GM19324 (cell line): ENCODE results near the gene PBXIP1.
A peak's percentile ranks its signal among the peaks of the same experiment; 100 is the strongest.
"Not testable (repeated sequence)": the region's sequence is repeated elsewhere in the genome, so short reads cannot be mapped to it uniquely, and the experiment has no call there.

ENCODE experiments used
- ATAC-seq: cut with Tn5 transposase; IDR thresholded peaks from one replicate; pipeline ENCODE4 v1.9.1; 2021; ENCODE audit warnings: mild to moderate bottlenecking, moderate library complexity; ENCODE audit not compliant: unreplicated experiment, low FRiP score

PBXIP1 gene

DNA sequence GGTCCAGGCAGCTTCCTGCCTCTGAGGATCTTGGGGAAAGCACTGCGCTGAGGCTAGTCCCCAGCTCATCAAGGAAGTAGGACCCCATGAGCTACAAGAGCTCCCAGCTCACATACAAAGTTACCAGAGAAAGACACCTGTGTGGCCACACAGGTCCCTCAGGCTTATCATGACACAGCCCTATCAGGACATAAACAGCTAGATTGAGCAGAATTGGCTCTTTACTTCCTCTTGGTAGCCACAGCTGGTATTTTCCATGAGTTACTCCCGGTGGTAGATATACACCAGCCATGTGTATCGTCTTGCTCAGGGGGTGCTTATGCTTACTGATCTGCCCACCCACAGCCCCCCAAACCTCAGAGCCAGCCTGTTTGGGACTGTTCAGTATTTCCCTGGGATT, 38.7 kb upstream of the PBXIP1 start:
- no peak for ATAC-seq

DNA sequence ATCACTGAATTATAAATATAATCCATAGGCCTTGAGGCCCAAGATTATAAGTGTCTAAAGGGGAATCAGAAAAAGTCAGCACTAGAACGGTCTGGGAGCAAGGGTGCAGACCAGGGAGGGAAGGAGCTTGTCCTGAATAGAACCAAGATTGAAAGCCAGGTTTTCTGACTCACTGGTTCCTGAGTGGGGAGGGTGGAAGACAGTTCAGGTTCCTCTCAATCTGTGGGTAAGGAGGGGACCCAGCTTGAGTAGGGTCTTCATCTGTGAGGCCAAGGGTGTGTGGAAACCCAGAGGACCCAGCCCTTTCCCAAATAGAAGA, 38.3 kb upstream of the PBXIP1 start:
- ATAC-seq: no peak

DNA sequence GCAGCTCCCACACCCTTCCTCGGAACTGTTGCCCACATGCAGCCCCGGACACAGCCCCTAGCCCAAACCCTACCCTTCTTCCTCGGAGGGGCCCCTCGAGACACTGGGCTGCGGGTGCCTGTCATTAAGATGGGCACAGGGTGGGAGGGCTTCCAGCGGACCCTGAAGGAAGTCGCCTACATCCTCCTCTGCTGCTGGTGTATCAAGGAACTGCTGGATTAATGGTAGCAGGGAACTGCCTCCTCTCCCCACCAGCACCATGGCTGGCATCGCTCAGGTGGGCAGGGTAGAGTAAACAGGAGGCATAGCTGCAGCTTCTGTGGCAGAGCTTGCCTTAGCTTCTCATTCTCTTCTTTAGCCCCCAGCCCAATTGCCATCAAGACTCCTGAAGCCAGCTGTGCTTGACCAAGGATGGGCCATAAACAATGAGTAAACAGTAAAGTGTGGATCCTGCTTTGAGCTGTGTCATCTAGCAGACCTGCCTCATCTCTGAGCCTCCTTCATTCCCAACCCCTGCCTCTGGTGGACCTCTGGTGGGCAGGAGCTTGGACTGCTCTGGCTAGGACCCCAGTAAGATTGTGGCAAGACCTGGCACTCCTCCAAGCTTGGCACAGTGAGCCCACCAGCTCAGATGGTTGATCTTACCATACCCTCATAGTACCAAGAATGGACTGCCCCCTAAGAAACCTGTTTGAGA, 37.8 kb upstream of the PBXIP1 start, which contains the start of gene LENEP:
TSS of gene LENEP (plus strand) at position 15 of the 697 bp plus-strand sequence. CDS start at position 37, 22 bp downstream.
- no peak for ATAC-seq

DNA sequence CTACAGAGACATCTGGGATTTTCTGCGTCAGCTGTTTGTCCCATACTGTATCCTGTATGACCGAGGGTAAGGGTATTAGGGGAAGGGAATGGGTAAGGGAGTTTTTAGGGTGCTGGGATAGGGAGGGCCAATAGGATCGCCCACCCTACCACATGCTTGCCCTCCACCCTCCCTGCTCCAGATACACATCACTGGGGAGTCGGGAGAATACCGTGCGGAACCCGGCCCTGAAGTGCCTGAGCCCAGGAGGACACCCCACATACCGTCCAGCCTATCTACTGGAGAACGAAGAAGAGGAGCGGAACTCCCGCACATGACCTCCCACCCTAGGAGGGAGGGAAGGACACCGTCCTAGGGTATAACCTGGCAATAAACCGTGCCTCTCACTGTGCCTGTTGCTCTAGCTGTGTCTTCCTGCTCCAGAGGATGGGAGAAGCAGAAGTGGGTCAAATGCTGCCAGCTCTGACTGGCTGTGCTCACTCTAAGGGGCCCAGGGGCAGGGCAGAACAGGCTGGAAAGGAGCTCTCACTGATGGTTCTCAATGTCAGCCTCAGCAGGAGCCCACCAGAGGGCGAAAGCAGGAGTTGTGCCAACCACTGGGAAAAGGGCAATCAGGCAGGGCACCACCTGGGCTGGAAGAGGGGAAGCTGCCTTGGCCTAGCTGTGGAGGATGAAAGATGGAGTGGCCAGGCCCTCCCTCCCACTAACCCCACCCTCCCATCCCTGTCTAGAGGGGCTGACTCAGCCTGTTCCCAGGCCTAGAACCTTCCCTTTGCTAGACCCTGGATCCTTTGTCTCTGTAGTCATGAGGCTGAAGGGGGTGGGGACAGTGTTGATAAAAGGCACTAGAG, 37.0 kb upstream of the PBXIP1 start:
- ATAC-seq: no peak

DNA sequence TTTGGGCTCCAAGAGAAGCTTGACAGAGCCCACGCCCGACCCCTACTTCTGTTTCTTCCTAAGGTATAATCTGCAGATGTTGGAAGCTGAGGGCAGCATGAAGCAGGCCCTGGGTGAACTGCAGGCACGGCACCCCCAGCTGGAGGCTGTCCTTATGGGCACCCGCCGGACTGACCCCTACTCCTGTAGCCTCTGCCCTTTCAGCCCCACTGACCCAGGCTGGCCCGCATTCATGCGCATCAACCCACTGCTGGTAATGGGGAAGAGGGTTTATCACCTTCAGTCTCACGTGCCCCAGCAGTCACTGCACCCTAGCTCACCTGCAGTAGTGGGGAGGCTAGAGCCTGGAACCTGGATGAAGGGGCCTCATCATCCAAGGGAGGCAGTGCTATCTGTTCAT, 34.4 kb upstream of the PBXIP1 start:
- no peak for ATAC-seq

DNA sequence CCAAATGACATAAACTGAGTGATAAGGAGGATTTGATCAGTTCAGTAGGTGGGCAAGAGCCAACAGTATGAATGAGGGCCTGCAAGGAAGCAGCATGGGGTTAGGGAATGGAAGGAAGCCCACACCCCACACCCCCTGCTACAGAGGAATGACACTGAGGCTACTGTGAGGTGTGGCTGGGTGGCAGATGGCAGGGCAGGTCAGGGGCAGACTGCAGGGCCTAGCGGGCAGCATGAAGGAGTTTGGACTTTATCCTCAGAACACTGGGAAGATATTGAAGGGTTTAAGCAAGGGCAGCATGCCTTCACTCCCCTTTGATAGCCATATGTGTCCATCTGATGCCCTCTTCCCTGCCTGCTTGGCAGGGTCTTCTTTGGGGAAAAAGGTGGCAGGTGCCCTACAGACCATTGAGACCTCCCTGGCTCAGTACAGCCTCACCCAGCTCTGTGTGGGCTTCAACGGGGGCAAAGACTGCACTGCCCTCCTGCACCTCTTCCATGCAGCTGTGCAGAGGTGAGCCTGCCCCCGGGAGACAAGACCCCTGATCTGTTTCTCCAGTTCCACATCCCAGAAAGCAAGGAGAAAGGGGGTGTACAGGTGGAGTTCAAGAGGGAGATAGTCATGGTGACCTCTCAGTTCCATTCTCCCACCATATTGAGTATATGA, 33.4 kb upstream of the PBXIP1 start:
- ATAC-seq: no peak

DNA sequence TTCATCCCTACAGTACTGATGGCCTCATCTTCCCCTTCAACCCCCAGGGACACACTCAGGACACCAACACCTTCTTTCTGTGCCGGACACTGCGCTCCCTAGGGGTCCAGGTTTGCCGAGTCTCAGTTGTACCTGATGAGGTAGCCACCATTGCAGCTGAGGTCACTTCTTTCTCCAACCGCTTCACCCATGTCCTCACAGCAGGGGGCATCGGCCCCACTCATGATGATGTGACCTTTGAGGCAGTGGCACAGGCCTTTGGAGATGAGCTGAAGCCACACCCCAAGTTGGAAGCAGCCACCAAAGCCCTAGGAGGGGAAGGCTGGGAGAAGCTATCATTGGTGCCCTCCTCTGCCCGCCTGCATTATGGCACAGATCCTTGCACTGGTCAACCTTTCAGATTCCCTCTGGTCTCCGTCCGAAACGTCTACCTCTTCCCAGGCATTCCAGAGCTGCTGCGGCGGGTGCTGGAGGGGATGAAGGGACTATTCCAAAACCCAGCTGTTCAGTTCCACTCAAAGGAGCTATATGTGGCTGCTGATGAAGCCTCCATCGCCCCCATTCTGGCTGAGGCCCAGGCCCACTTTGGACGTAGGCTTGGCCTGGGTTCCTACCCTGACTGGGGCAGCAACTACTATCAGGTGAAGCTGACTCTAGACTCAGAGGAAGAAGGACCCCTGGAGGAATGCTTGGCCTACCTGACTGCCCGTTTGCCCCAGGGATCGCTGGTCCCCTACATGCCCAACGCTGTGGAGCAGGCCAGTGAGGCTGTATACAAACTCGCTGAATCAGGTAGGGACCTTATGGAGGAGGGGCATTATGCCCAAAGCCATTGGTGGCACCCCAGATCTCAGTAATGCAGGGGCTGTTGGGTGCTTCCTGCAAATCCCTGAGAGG, 32.4 kb upstream of the PBXIP1 start:
- no peak for ATAC-seq

DNA sequence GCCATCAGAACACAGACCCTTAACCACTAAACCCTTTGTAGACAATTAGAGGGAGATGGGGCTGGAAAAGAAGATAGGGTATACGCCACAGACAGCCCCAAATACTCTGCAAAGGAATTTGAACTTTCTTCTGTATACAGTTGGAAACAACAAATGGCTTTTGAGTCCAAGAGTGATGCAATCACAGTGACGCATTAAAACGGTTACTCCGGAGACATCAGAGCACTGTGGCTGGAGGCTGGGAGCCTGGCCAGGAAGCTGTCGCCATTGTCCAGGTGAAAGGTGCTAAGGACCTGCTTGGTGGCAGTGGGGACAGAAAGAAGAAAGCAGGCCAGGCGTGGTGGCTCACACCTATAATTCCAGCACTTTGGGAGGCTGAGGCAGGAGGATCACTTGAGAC, 31.4 kb upstream of the PBXIP1 start:
- ATAC-seq: no peak

DNA sequence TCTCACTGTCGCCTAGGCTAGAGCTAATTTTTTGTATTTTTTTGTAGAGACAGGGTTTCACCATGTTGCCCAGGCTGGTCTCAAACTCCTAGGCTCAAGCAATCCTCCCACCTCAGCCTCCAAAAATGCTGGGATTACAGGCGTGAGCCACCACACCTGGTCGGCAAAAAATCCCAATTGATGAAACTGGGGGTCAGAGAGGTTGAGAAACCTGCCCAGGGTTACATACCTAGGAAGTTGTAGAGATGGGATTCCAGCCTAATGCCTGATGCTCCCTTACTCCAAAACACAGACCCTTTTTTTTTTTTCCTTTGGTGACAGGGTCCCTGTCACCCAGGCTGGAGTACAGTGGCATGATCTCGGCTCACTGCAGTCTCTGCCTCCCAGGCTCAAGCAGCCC, 30.8 kb upstream of the PBXIP1 start:
- not testable (repeated sequence) for ATAC-seq

DNA sequence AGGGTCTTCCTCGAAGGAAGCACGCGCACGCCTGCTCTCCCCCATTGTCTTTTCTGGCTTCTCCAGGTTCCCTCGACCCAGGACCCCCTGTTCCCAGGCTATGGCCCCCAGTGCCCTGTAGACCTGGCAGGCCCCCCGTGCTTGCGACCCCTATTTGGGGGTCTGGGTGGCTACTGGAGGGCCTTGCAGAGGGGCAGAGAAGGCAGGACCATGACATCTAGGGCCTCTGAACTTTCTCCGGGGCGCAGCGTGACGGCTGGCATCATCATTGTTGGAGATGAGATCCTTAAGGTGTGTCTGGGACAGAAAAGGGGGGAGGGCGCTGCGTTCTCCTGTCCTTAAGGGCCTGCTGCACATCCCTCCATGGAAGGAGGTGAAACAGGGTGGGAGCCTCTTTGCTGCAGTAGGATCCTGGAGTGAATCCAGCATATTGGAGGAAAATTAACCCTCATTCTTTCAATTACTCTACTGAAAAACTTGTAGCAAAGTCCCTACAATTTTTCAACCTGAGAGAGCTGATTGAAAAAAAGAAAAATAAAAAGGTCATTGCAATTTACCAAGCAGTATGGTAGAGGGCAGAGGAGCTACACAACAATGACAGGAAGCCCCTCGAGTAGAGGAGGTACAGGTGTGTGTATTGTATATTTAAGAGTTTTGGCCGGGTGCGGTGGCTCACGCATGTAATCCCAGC, 28.0 kb upstream of the PBXIP1 start:
- no peak for ATAC-seq

DNA sequence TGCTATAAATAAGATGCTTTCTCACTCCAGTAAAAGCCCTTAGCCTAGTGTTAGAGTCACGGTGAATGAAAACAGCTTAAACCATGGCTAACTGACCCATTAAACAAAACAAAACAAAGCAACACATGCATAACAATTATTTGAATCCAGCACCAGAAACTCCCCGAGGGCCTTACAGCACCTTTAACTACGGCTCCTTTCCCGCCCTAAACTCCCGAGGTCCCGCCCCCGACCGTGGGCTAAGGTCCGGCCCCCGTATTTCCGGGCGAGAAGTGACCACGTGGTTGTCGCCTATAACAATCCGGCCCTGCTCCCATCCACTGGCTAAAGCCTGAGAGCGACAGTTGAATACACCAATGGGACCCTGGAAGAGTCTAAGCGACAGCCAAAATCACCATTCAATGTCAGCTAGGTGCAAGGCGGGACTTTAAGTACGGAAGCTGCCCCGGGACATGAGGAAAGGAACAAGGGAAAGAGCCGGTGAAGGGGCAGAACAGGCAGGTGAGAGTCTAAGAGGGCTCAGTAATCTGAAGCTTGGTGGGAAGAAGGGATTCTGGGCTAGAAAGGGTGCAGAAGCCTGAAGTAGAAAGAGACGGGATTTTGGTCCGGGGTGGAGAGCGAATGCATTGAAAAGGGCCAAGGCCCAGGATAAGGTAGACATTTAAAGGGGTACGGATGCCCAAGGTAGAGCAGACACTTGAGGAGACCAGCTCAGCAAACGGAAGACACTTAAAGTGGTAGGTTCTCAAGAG, 27.2 kb upstream of the PBXIP1 start, which contains the start of gene FLAD1:
TSS of gene FLAD1 (plus strand) at position 448 of the 752 bp plus-strand sequence. CDS start 351 bp downstream, outside the sequence.
- ATAC-seq: peak; percentile 97

DNA sequence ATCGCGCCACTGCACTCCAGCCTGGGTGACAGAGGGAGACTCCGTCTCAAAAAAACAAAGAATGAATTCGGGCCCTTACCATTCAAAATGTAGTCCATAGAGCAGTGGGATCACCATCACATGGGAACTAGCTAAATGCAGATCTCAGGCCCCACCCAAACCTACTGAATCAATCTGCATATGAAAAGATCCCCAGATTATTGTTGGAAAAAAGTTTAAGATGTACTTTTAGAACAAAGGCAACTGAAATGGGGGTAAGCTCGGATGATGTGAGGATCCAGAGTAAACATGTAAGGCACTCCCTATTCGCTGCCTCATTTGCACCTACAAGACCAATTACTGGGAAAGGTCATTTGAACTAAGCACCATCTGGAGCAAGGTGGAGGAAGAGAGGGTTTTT, 26.4 kb upstream of the PBXIP1 start:
- ATAC-seq: no peak

DNA sequence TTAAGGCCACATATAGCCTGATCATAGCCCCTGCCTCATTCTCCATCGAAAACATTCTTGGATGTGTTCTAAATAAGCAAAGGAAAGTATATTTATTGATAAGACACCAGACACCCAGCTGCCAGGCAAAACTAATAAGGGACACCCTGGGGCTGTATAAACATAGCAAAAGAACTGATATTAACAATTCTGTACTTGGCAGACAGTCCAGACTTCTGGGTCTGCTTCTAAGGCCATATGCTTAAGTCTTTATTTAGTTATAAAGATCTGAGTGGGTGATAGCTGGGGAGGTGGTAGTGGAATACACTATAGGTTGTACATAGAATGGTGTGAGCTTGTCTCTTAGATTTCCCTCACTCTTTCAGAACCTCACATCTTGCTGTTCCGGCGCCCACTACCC, 22.5 kb upstream of the PBXIP1 start:
- no peak for ATAC-seq

DNA sequence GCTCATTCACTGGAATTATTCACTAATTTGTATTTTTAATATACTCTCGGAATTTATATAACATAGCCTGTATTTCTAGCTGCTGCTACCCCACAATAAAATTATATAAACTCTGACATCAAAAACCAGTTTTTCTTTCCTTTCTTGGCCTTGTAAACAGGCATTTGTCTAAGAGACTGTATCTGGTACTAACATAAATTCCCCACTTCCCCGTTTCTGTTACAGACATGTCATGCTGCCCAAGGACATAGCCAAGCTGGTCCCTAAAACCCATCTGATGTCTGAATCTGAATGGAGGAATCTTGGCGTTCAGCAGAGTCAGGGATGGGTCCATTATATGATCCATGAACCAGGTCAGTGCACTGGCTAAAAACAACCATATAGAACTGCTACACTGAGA, 21.9 kb upstream of the PBXIP1 start:
- ATAC-seq: not testable (repeated sequence)

DNA sequence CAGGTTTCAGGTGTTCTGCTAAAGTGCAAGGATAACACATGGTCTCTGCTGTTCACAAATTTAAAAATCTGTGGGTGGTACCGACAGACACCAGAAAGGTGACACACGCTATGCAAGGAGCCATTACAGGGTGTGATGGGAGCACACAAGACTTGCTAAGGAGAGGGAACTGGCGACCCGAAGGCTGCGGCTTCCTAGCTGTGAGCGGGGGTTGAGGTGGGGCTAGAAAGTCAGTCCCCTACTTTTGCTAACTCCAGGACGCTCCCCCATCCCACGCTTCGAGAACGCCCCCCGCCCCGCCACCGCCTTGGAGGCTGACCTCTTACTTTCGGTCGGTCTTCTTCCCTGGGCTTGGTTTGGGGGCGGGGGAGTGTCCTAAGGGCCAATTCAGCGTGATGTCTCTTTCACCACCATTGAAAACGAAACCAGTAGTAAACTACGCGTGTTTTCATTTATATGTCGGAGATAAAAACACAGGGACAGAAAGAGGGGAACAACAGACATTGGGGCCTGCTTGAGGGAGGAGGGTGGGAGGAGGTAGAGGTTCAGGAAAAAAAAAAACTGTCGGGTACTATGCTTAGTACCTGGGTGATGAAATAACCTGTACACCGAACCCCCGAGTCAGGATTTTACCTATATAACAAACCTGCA, 19.6 kb upstream of the PBXIP1 start:
- ATAC-seq: no peak

DNA sequence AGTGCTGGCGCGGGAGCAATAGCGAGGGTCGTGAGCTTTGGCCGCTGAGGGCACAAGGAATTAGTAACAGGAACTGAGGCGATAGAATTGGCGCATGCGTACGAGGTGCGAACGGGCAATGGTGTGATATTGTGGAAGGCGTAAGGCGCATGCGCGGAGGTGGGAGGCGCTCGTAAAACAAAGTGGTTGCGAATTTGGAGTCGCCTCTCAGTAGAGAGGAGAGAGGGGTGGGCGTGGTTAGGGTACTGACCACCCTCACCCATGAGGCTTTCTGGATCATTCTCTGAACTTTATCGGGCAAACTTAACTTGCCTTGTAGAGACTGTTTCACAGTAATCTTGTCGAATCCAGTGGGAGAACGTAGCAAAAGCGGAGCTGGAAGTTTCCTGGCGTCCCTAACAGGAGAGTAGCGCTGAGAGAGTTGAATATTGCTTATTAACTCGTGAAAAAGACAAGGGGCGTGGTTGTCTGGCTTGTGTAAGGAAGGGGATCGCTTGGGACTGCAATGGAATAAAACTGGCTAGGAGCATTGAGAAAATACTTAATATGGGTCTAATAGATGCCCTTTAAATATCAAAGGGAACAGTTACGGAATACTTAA, 19.0 kb upstream of the PBXIP1 start:
- ATAC-seq: peak; percentile 61

DNA sequence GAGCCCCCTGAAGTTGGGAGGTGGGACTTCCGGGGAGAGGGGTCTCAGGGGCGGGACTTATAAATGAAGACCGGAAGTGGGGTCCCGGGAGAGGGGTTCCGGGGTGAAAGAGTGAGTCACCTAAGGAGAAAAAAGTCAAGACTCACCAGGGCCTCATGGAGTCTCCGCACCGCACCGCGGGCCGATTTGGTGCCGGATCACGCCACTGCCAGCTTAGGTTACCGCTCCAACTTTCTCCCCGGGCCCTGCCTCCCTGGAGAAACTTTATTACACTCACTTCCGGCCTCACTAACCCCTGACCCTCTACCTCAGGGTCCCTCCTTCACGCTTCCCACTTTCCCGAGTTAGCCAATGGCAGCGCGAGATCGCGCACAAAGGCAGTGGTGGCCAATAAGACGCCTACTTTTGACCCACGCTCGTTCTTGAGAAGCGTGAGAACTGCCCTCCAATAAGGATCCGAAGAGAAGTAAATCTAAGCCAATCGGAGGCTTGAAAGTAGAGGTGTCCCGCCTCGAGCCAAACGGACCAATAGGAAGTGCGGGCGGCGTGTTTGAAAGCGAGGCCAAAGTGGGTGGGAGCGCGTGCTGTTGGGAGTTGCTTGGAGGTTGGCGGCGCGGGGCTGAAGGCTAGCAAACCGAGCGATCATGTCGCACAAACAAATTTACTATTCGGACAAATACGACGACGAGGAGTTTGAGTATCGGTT, 18.4 kb upstream of the PBXIP1 start, which contains the start of gene CKS1B:
TSS of gene CKS1B (plus strand) at position 580 of the 706 bp plus-strand sequence. CDS start at position 645, 65 bp downstream.
- peak; percentile 82 for ATAC-seq
